Activated naive CD8-positive, alpha-beta T cell (primary cell): ENCODE data around the gene HCN2.

ENCODE experiments used
- H3K27ac Mint-ChIP-seq: one replicate; pipeline ENCODE4 v1.8.0; 2021; ENCODE audit warnings: mixed read lengths
- H3K27me3 Mint-ChIP-seq: one replicate; pipeline ENCODE4 v1.8.0; 2021; ENCODE audit warnings: mixed read lengths
- H3K36me3 Mint-ChIP-seq: one replicate; pipeline ENCODE4 v1.8.0; 2021; ENCODE audit warnings: mixed read lengths
- H3K4me1 Mint-ChIP-seq: one replicate; pipeline ENCODE4 v1.8.0; 2021; ENCODE audit warnings: low read depth, mixed read lengths
- H3K4me3 Mint-ChIP-seq: one replicate; pipeline ENCODE4 v1.8.0; 2021; ENCODE audit warnings: mild to moderate bottlenecking, mixed read lengths
- H3K9me3 Mint-ChIP-seq: one replicate; pipeline ENCODE4 v1.8.0; 2021; ENCODE audit warnings: low read depth, mixed read lengths

The HCN2 gene

GRCh38 chr19:588741-589692 is 664 bp upstream of the HCN2 start:
- Mint-ChIP-seq H3K27me3 (no peaks in the 10 kb centered on the region), H3K9me3 (no peaks in the 10 kb centered on the region), H3K36me3 (no peaks in the 10 kb centered on the region), H3K4me3 (peak overlapping the region; percentile 67), H3K27ac (no peak overlapping the region), H3K4me1 (peaks cover 7% of the 10 kb centered on the region)

GRCh38 chr19:590396-590745 is 690 bp downstream of the HCN2 start:
- no peak overlapping the region for H3K4me3 Mint-ChIP-seq
- no peaks in the 10 kb centered on the region for H3K9me3 Mint-ChIP-seq
- no peaks in the 10 kb centered on the region for H3K36me3 Mint-ChIP-seq
- H3K4me1 Mint-ChIP-seq = peaks cover 6% of the 10 kb centered on the region
- no peak overlapping the region for H3K27ac Mint-ChIP-seq
- H3K27me3 Mint-ChIP-seq = no peaks in the 10 kb centered on the region

GRCh38 chr19:590750-591098 is 1.0 kb downstream of the HCN2 start:
- peaks cover 6% of the 10 kb centered on the region for H3K4me1 Mint-ChIP-seq
- no peak overlapping the region for H3K4me3 Mint-ChIP-seq
- H3K27me3 Mint-ChIP-seq = no peaks in the 10 kb centered on the region
- H3K36me3 Mint-ChIP-seq = no peaks in the 10 kb centered on the region
- H3K27ac Mint-ChIP-seq = no peak overlapping the region
- no peaks in the 10 kb centered on the region for H3K9me3 Mint-ChIP-seq

- peak overlapping the region; percentile 70 for H3K4me3 Mint-ChIP-seq
Measured at GRCh38 chr19:591099-591958, 1.6 kb downstream of the HCN2 start.

GRCh38 chr19:592101-592500 is 2.4 kb downstream of the HCN2 start:
- Mint-ChIP-seq H3K36me3 (no peaks in the 10 kb centered on the region), H3K4me1 (peaks cover 6% of the 10 kb centered on the region), H3K9me3 (no peaks in the 10 kb centered on the region), H3K27ac (no peak overlapping the region), H3K4me3 (no peak overlapping the region), H3K27me3 (no peaks in the 10 kb centered on the region)

More at GRCh38 chr19:591099-591958, 1.6 kb downstream of the HCN2 start:
- Mint-ChIP-seq H3K36me3 (no peaks in the 10 kb centered on the region), H3K27me3 (no peaks in the 10 kb centered on the region), H3K27ac (no peak overlapping the region), H3K9me3 (no peaks in the 10 kb centered on the region), H3K4me1 (peaks cover 6% of the 10 kb centered on the region)

- peaks cover 4% of the 10 kb centered on the region for H3K4me1 Mint-ChIP-seq
- no peaks in the 10 kb centered on the region for H3K9me3 Mint-ChIP-seq
- H3K36me3 Mint-ChIP-seq = no peaks in the 10 kb centered on the region
- H3K4me3 Mint-ChIP-seq = no peak overlapping the region
- no peaks in the 10 kb centered on the region for H3K27me3 Mint-ChIP-seq
- H3K27ac Mint-ChIP-seq = no peak overlapping the region
Measured at GRCh38 chr19:593055-593454, 3.4 kb downstream of the HCN2 start.

- Mint-ChIP-seq H3K4me3 (no peak overlapping the region), H3K36me3 (no peaks in the 10 kb centered on the region), H3K27ac (no peak overlapping the region), H3K27me3 (no peaks in the 10 kb centered on the region), H3K4me1 (peaks cover 3% of the 10 kb centered on the region), H3K9me3 (no peaks in the 10 kb centered on the region)
Measured at GRCh38 chr19:593505-593904, 3.8 kb downstream of the HCN2 start.

GRCh38 chr19:594265-594870 is 4.7 kb downstream of the HCN2 start:
- Mint-ChIP-seq H3K4me3 (no peak overlapping the region), H3K27me3 (no peaks in the 10 kb centered on the region)

GRCh38 chr19:595326-596262 is 5.9 kb downstream of the HCN2 start:
- Mint-ChIP-seq H3K4me3 (no peak overlapping the region), H3K4me1 (no peaks in the 10 kb centered on the region), H3K9me3 (no peaks in the 10 kb centered on the region), H3K27ac (no peak overlapping the region), H3K27me3 (no peaks in the 10 kb centered on the region), H3K36me3 (no peaks in the 10 kb centered on the region)

More at GRCh38 chr19:594265-594870, 4.7 kb downstream of the HCN2 start:
- Mint-ChIP-seq H3K27ac (no peak overlapping the region), H3K36me3 (no peaks in the 10 kb centered on the region), H3K9me3 (no peaks in the 10 kb centered on the region), H3K4me1 (no peaks in the 10 kb centered on the region)

- H3K4me1 Mint-ChIP-seq = no peaks in the 10 kb centered on the region
- H3K27ac Mint-ChIP-seq = no peak overlapping the region
Measured at GRCh38 chr19:596263-596655, 6.6 kb downstream of the HCN2 start.

GRCh38 chr19:597406-598315 is 8.0 kb downstream of the HCN2 start:
- H3K4me3 Mint-ChIP-seq = no peak overlapping the region
- no peak overlapping the region for H3K27ac Mint-ChIP-seq
- no peaks in the 10 kb centered on the region for H3K9me3 Mint-ChIP-seq
- no peaks in the 10 kb centered on the region for H3K36me3 Mint-ChIP-seq
- H3K27me3 Mint-ChIP-seq = no peaks in the 10 kb centered on the region
- H3K4me1 Mint-ChIP-seq = no peaks in the 10 kb centered on the region

More at GRCh38 chr19:596263-596655, 6.6 kb downstream of the HCN2 start:
- Mint-ChIP-seq H3K36me3 (no peaks in the 10 kb centered on the region), H3K27me3 (no peaks in the 10 kb centered on the region), H3K9me3 (no peaks in the 10 kb centered on the region), H3K4me3 (no peak overlapping the region)

- H3K36me3 Mint-ChIP-seq = no peaks in the 10 kb centered on the region
- H3K27ac Mint-ChIP-seq = no peak overlapping the region
- H3K27me3 Mint-ChIP-seq = no peaks in the 10 kb centered on the region
- no peak overlapping the region for H3K4me3 Mint-ChIP-seq
- H3K4me1 Mint-ChIP-seq = no peaks in the 10 kb centered on the region
- H3K9me3 Mint-ChIP-seq = no peaks in the 10 kb centered on the region
Measured at GRCh38 chr19:601310-601709, 11.6 kb downstream of the HCN2 start.

- no peaks in the 10 kb centered on the region for H3K4me1 Mint-ChIP-seq
- H3K4me3 Mint-ChIP-seq = no peak overlapping the region
- H3K27ac Mint-ChIP-seq = no peak overlapping the region
- no peaks in the 10 kb centered on the region for H3K36me3 Mint-ChIP-seq
- no peaks in the 10 kb centered on the region for H3K27me3 Mint-ChIP-seq
- no peaks in the 10 kb centered on the region for H3K9me3 Mint-ChIP-seq
Measured at GRCh38 chr19:601790-602189, 12.1 kb downstream of the HCN2 start.
